Neutrophil (primary cell): Measurements from ENCODE around the gene MSH5.
A peak's percentile ranks its signal among the peaks of the same experiment; 100 is the strongest.

Experiments used
- H3K27ac ChIP-seq: fragments of 200-600 bp; sonication (generic); 2 replicates; pipeline ENCODE4 v1.5.1; 2016; ENCODE audit warnings: mild to moderate bottlenecking, moderate library complexity
- H3K27me3 ChIP-seq: fragments of 200-600 bp; sonication (generic); 2 replicates; pipeline ENCODE4 v1.6.0; 2016; ENCODE audit warnings: mild to moderate bottlenecking
- H3K36me3 ChIP-seq: fragments of 200-600 bp; sonication (generic); 2 replicates; pipeline ENCODE4 v1.5.1; 2017
- H3K4me1 ChIP-seq, 2 experiments: fragments of 200-600 bp in 1 of 2; sonication (generic) in 1 of 2; 1 replicate in 1 of 2; 2 replicates in 1 of 2; pipeline versions ENCODE4 v1.5.1 to v1.6.1; 2013 to 2016; ENCODE audit warnings: low read depth in 1 of 2, low read length in 1 of 2, mild to moderate bottlenecking in 1 of 2, moderate library complexity in 1 of 2; ENCODE audit not compliant: control insufficient read depth in 1 of 2, insufficient read depth in 1 of 2
- H3K4me3 ChIP-seq, 2 experiments: fragments of 200-600 bp in 1 of 2; sonication (generic) in 1 of 2; 1 replicate in 1 of 2; 2 replicates in 1 of 2; pipeline ENCODE4 v1.5.1; 2013 to 2016; ENCODE audit warnings: low read depth in 1 of 2, low read length in 1 of 2, mild to moderate bottlenecking in 1 of 2, moderate library complexity in 1 of 2
- H3K9me3 ChIP-seq: fragments of 200-600 bp; sonication (generic); 2 replicates; pipeline ENCODE4 v1.5.1; 2016
- TF ChIP-seq, protein P1 (sequence below): fragments of 200-600 bp; sonication (generic); IDR thresholded peaks from 2 replicates; pipeline ENCODE4 v1.5.1; 2016; ENCODE audit warnings: antibody characterized with exemption

The MSH5 gene

DNA sequence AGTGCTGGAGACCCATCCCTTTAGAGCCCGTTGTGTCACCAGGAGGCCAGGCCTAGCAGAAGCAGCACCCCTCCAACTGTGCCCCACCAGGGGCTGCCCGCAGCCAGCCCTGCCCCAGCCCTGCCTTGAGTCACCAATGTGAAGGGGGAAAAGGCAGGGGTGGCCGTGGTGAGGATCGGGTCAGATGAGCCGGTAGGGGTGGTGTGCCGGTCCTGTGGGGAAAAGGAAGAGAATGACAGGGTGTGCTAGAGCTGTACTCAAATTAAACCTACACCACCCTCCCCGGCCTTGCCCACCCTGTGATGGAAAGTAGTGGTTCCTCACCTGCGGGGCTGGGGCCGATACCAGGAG, 25.7 kb downstream of the MSH5 start:
- H3K4me1 ChIP-seq, result peaks cover 26 to 27% of the 10 kb centered on the region in 2 experiments

DNA sequence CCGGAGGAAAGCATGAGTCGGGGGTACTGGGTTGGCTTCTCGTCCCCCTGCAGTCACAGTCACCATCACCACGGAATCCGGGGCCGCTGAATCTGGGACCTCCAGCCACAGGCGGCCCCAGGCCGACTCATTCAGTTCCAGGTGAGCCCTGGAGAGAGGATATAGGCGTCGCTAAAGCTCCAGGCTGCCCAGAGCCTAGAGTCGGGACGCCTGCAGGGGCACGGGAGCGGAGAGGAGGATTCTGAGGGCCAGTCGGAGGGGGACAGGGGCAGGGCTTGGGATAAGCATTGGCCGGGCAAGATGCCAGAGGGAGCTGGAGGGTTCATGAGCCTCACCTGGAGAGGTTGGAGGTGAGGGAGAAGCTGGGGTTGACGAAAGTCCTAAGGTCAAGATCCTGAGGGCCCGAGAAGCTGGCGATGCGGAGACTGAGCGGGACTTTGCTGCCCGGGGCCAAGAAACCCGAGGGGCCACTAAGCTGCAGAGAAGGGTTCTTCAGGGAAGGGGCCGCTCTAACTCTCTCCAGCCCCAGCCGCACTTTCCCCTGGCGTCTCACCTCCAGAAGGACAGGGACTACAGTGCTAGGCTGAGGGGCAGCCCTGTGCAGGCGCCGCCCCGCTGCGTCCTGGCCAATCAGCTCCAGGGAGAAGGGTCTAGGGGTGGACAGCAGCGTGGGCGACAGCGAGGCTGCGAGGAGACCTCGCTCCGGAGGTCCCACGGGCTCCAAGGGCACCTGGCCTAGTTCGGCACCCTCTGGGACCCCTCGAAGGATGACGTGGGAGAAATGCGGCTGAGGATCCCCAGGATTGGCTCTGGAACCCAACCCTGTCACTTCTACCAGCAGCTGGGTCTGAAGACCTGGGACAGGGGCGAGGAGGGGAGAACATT, 26.3 kb downstream of the MSH5 start:
- no peak overlapping the region for H3K4me3 ChIP-seq
- H3K36me3 ChIP-seq, result peaks cover 8% of the 10 kb centered on the region
- H3K27me3 ChIP-seq, result no peaks in the 10 kb centered on the region
- H3K27ac ChIP-seq, result no peak overlapping the region
- TF ChIP-seq, protein P1, sequence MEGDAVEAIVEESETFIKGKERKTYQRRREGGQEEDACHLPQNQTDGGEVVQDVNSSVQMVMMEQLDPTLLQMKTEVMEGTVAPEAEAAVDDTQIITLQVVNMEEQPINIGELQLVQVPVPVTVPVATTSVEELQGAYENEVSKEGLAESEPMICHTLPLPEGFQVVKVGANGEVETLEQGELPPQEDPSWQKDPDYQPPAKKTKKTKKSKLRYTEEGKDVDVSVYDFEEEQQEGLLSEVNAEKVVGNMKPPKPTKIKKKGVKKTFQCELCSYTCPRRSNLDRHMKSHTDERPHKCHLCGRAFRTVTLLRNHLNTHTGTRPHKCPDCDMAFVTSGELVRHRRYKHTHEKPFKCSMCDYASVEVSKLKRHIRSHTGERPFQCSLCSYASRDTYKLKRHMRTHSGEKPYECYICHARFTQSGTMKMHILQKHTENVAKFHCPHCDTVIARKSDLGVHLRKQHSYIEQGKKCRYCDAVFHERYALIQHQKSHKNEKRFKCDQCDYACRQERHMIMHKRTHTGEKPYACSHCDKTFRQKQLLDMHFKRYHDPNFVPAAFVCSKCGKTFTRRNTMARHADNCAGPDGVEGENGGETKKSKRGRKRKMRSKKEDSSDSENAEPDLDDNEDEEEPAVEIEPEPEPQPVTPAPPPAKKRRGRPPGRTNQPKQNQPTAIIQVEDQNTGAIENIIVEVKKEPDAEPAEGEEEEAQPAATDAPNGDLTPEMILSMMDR, result no peak
- no peaks in the 10 kb centered on the region for H3K9me3 ChIP-seq
- H3K4me1 ChIP-seq, result peaks cover 26 to 27% of the 10 kb centered on the region in 2 experiments

More for the DNA sequence above, 25.7 kb downstream of the MSH5 start:
- TF ChIP-seq, protein P1, result no peak
- Histone ChIP-seq H3K36me3 (peaks cover 13% of the 10 kb centered on the region), H3K27me3 (no peaks in the 10 kb centered on the region), H3K27ac (no peak overlapping the region), H3K4me3 (no peak overlapping the region), H3K9me3 (no peaks in the 10 kb centered on the region)

DNA sequence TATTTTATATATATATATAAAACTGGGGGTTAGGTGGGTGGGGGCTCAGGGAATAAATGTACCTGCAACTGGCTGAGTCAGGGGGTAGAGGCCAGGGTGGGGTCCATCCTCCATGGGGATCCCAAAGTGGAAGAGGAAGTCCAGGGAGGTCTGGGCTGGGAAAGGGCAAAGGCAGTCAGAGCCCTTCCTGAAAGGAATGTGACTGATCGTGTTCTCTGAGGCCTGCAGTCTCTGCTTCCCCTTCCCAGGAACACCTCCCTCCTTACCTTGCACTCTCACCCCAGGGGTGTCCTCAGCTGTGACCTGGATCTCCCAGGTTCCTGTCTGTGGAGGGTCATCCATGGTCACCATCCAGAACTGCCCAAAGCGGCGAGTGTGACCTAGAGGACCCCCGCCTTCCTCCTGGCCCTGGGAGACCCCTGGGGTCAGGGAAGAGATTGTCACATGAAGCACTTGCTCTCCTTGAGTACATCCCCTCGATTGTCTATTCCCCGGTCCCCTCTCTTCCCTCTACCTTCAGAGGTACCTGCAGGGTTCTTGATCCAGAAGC, 27.4 kb downstream of the MSH5 start:
- H3K36me3 ChIP-seq, result no peaks in the 10 kb centered on the region
- H3K4me1 ChIP-seq, result peaks cover 26 to 27% of the 10 kb centered on the region in 2 experiments
- H3K9me3 ChIP-seq, result no peaks in the 10 kb centered on the region
- H3K4me3 ChIP-seq, result no peak overlapping the region
- H3K27ac ChIP-seq, result peak overlapping the region; percentile 26
- H3K27me3 ChIP-seq, result no peaks in the 10 kb centered on the region
- TF ChIP-seq, protein P1, result no peak

DNA sequence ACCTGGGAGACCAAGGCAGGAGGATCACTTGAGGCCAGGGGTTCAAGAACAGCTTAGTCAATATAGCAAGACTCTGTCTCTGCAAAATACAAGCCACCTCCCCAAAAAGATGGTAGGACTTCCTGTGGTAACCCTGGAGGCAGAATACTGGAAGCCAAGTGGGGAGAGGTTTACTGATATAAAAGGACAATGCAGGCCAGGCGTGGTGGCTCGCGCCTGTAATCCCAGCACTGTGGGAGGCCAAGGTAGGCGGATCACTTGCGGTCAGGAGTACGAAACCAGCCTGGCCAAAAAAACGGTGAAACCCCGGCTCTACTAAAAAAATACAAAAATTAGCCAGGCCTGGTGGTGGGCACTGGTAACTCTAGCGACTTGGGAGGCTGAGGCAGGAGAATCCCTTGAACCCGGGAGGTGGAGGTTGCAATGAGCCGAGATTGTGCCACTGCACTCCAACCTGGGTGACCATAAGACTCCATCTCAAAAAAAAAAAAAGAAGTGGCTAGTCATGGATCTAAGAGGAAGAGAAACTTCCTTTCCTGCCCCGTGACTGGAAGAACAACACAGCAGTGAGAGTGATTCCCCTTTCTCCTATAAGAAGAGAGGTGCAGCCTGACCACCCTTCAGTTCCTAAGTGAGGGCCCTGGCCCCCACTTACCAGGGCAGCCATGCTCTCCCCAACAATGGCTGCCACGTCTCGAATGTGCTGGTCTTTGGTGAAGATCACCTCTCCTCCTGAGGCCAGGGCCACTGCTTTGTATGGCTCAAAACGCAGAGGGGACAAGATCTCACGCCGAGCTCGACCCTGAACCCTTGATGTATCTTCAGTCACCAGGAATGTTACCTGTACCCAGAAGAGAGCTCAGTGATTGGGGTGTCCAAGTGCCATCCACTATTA, 28.8 kb downstream of the MSH5 start:
- Histone ChIP-seq H3K27me3 (no peaks in the 10 kb centered on the region), H3K9me3 (no peaks in the 10 kb centered on the region), H3K4me3 (peak overlapping the region in 1 of 2 experiments; percentile 30), H3K4me1 (peaks cover 26 to 27% of the 10 kb centered on the region in 2 experiments), H3K27ac (peak overlapping the region; percentile 80), H3K36me3 (no peaks in the 10 kb centered on the region)
- TF ChIP-seq, protein P1, result no peak

DNA sequence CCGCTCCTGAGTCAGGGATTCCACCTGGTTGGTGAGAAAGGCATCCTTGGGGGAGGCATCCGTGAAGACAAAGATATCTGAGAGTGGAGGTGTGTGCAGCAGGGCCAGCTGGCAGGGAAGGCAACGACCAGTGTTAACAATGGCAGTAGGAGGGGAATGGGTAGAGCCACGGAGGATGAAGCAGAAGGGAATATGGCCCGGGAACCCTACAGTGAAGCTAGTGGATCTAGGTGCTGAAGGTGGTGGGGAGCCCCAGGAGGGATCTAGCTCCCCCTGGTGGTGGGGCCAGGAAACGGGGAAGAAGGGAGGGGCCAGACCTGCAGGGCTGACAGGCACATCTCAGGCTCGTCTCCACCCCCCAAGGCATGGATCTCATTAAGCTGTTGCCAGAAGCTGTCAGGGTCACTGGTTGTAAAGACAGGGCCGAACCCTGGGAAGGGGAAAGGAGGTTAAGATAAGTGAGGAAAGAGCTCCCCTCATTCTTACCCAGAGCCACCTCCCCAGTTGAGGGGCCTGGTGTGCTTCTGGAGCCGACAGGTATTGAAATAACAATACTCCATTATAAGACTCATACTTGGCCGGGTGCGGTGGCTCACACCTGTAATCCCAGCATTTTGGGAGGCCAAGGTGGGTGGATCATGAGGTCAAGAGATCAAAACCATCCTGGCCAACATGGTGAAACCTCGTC, 30.0 kb downstream of the MSH5 start:
- Histone ChIP-seq H3K27ac (peak overlapping the region; percentile 80), H3K4me1 (peaks cover 26 to 27% of the 10 kb centered on the region in 2 experiments), H3K9me3 (no peaks in the 10 kb centered on the region), H3K36me3 (no peaks in the 10 kb centered on the region), H3K4me3 (peak overlapping the region in 1 of 2 experiments; percentile 29), H3K27me3 (no peaks in the 10 kb centered on the region)
- TF ChIP-seq, protein P1, result peak; percentile 95
